ENCODE results near the gene CDCA3. TPM values are rescaled to one million over a fixed set of nuclear protein-coding genes. Genes with fewer than 3 reads are reported as not detected.

CDCA3 gene
- total and polyA plus RNA-seq, 2 of the 4 experiments (the other 2 are of a cell fraction) = 23.5 to 61.0 TPM

DNA sequence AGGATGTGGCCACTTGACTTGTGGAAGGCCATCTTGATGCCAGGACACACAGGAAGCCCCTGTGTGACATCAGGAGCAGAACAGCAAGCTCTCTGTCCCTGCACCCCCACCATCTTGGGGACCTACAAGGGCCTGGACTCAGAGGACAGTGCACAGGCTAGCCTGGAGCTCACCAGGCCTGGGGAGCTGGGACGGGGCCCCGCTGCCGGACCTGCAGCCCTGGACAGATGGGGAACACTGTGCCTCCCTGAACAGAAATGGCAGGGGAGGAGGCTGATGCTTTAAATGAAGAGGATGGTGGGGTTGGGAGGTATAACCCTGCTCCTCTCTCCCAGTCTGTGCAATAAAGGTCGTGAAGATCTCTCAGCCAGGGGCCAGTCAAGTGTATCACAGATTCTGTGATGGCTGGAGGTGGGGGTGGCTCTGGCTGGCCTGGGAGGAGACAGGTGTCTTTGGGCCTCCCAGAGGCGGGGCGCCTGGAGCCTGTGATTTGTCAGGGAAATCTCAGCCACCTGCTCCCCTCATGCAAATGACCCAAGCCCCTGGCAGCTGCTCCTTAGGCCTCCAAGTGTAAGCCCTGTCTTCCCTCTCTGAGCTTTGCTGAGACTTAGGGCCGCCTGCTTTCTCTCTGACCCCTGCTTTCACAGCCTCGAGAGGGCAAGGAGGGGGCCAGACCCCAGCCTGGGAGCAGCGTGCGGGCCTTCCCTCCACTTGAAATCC is 11.4 kb downstream of the CDCA3 start:
- Histone ChIP-seq H3K23ac (ENCODE audit: low read depth, low read length) (no peak overlapping the region), H3K56ac (ENCODE audit: extremely low read depth, insufficient read depth, low read length) (no peak overlapping the region), H4K20me1 (ENCODE audit: insufficient read depth, low read length) (peaks cover 3% of the 10 kb centered on the region), H3K18ac (ENCODE audit: low read depth, low read length) (no peak overlapping the region), H2BK5ac (ENCODE audit: low read depth, low read length, poor library complexity, severe bottlenecking) (no peak overlapping the region), H2AK9ac (replicated peaks; ENCODE audit: low read depth, low read length, poor library complexity) (peak overlapping the region; percentile 12), H2BK15ac (ENCODE audit: low read depth, low read length) (no peak overlapping the region), H3K27me3 (ENCODE audit: control insufficient read depth, insufficient read depth, low read length) (no peaks in the 10 kb centered on the region), H3K27ac (ENCODE audit: insufficient read depth, low read length) (no peak overlapping the region), H3K14ac (replicated peaks; ENCODE audit: low read depth, low read length) (no peak overlapping the region), H3K79me1 (ENCODE audit: low read depth in 1 of 2, low read length in 2 of 2) (peaks cover 0 to 3% of the 10 kb centered on the region in 2 experiments; a peak in 2 of 4 replicates), H3K4ac (ENCODE audit: low read depth, low read length) (no peak overlapping the region), H2BK120ac (ENCODE audit: low read depth, low read length) (no peak overlapping the region), H3K4me1 (ENCODE audit: control insufficient read depth, insufficient read depth, low read length) (no peaks in the 10 kb centered on the region), H3K9me1 (ENCODE audit: insufficient read depth, low read length) (no peaks in the 10 kb centered on the region), H3K9ac (ENCODE audit: low read depth, low read length) (no peak overlapping the region), H4K5ac (ENCODE audit: low read depth, low read length) (no peak overlapping the region), H2AFZ (replicated peaks; ENCODE audit: low read length, poor library complexity) (no peak overlapping the region), H3K9me3 (ENCODE audit: control insufficient read depth, insufficient read depth, low read length) (no peaks in the 10 kb centered on the region), H2BK20ac (ENCODE audit: low read depth, low read length) (no peak overlapping the region), H3K4me3 (ENCODE audit: insufficient read depth, low read depth, low read length) (no peak overlapping the region), H2AK5ac (ENCODE audit: low read depth, low read length) (no peak overlapping the region), H3K36me3 (ENCODE audit: control insufficient read depth, insufficient read depth, low read length) (peaks cover 67% of the 10 kb centered on the region), H3K4me2 (ENCODE audit: low read depth, low read length) (no peak overlapping the region), H4K8ac (ENCODE audit: low read depth in 2 of 2, low read length in 2 of 2) (no peak overlapping the region), H4K91ac (ENCODE audit: insufficient read depth, low read depth, low read length) (no peak overlapping the region)
- intact Hi-C loops (cut with micrococcal nuclease) (no loop called here), in situ Hi-C loops (cut with MboI; ENCODE audit: low sequenced_read_pairs) (no loop called here), dilution Hi-C loops (cut with HindIII; ENCODE audit: low sequenced_read_pairs, unreplicated experiment) (no loop called here)
- TF ChIP-seq MXI1 (IDR thresholded peaks at IDR 0.05; ENCODE audit: borderline replicate concordance, low read depth, low read length) (no peak), BHLHE40 (IDR thresholded peaks at IDR 0.05; ENCODE audit: low read depth, low read length) (no peak), MAZ (IDR thresholded peaks at IDR 0.05; ENCODE audit: borderline replicate concordance, low read depth, low read length) (no peak), FOS (IDR thresholded peaks at IDR 0.05; ENCODE audit: low read depth, low read length) (no peak), SMC3 (IDR thresholded peaks at IDR 0.05; ENCODE audit: low read depth, low read length) (no peak), POLR2A (IDR thresholded peaks at IDR 0.05; ENCODE audit: low read depth, low read length) (no peak)
- TF ChIP-seq, protein P1, sequence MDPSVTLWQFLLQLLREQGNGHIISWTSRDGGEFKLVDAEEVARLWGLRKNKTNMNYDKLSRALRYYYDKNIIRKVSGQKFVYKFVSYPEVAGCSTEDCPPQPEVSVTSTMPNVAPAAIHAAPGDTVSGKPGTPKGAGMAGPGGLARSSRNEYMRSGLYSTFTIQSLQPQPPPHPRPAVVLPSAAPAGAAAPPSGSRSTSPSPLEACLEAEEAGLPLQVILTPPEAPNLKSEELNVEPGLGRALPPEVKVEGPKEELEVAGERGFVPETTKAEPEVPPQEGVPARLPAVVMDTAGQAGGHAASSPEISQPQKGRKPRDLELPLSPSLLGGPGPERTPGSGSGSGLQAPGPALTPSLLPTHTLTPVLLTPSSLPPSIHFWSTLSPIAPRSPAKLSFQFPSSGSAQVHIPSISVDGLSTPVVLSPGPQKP (IDR thresholded peaks at IDR 0.05; ENCODE audit: borderline replicate concordance, low read depth, low read length) = no peak
- no peak for DNase-seq
- 80% methylated on average over 4 of the region's 10 CpGs; no CpG with 5 or more reads in 1 of the 2 experiments for WGBS, 2 experiments (ENCODE audit: extremely low coverage in 2 of 2, insufficient read length in 1 of 2)
- POLR2A ChIA-PET (ENCODE audit: unreplicated experiment) = no interaction called here
- TSS peak; percentile 69 for BruUV-seq (replicated peaks)
- ATAC-seq (ENCODE audit: low read depth) = no peak
- CTCF ChIA-PET = no interaction called here
